A549 (cell line): ENCODE data around the gene ASPG. TPM values are rescaled to one million over a fixed set of nuclear protein-coding genes. Genes with fewer than 3 reads are reported as not detected.

ENCODE experiments used
- ATAC-seq, 2 experiments: fragments of 200-7000 bp in 1 of 2; fragments of >200 bp in 1 of 2; cut with Nextera tagmentation in 1 of 2; cut with Tn5 transposase in 1 of 2; 3 replicates each; pipeline versions ENCODE4 v1.8.0 to v1.9.1; 2018 to 2020; ENCODE audit warnings: mild to moderate bottlenecking in 1 of 2, moderate library complexity in 1 of 2
- CTCF ChIA-PET: fragments of 300-600 bp; sonication (Branson Sonifier 250); formaldehyde crosslinking; extraction: SDS; loops from one replicate; lab custom pipeline; 2021; ENCODE audit warnings: antibody characterized with exemption, inconsistent platforms; lab: Yijun Ruan, JAX
- POLR2A ChIA-PET: fragments of 350-600 bp; formaldehyde crosslinking; extraction: SDS; loops from one replicate; lab custom pipeline; 2021; ENCODE audit warnings: antibody characterized with exemption, inconsistent platforms; lab: Yijun Ruan, JAX
- DNase-seq, 2 experiments: peaks; one replicate each; pipeline versions ENCODE4 v3.0.0 to v3.0.0-alpha.2; 2011 to 2016; ENCODE audit warnings: low read depth in 1 of 2, low spot score in 1 of 2
- FAIRE-seq: peaks from 2 replicates; lab custom pipeline; 2011; peaks lifted over from hg19 to GRCh38; lab: Jason Lieb, UNC
- H3K27ac ChIP-seq, 2 experiments: fragments of >200 bp; sonication (Bioruptor Twin); formaldehyde crosslinking; 3 replicates each; pipeline ENCODE4 v1.5.1; 2016 to 2017
- H3K4me1 ChIP-seq: fragments of >200 bp; sonication (Bioruptor Twin); formaldehyde crosslinking; 3 replicates; pipeline ENCODE4 v1.6.1; 2016
- H3K4me2 ChIP-seq: fragments of >200 bp; sonication (Bioruptor Twin); formaldehyde crosslinking; 3 replicates; pipeline ENCODE4 v1.6.1; 2016
- H3K4me3 ChIP-seq: fragments of >200 bp; sonication (Bioruptor Twin); formaldehyde crosslinking; 3 replicates; pipeline ENCODE4 v1.5.1; 2016
- H3K9me3 ChIP-seq: fragments of >200 bp; sonication (Bioruptor Twin); formaldehyde crosslinking; 3 replicates; pipeline ENCODE4 v1.6.1; 2016
- BHLHE40 ChIP-seq: IDR thresholded peaks from 2 replicates; pipeline ENCODE4 v1.6.1; 2012; ENCODE audit warnings: low read depth, low read length, inconsistent platforms
- CEBPB ChIP-seq, 2 experiments: fragments of >200 bp in 1 of 2; sonication (Bioruptor Twin) in 1 of 2; formaldehyde crosslinking in 1 of 2; IDR thresholded peaks; 2 replicates each; pipeline ENCODE4 v1.6.1; 2012 to 2016
- CHD2 ChIP-seq: fragments of 150-350 bp; IDR thresholded peaks from 2 replicates; pipeline ENCODE4 v1.6.1; 2014; ENCODE audit warnings: low read length; ENCODE audit not compliant: partially characterized antibody
- CTCF ChIP-seq: fragments of >200 bp; sonication (Bioruptor Twin); formaldehyde crosslinking; IDR thresholded peaks from 3 replicates; pipeline ENCODE4 v1.5.1; 2016
- E2F6 ChIP-seq: IDR thresholded peaks from 2 replicates; pipeline ENCODE4 v1.6.1; 2012; ENCODE audit warnings: low read depth, borderline replicate concordance
- EHF ChIP-seq: fragments of 250-450 bp; sonication (Bioruptor Pico); IDR thresholded peaks from 2 replicates; pipeline ENCODE4 v1.5.0; 2020; ENCODE audit warnings: mild to moderate bottlenecking
- EHMT2 ChIP-seq: fragments of 200-600 bp; sonication (generic); IDR thresholded peaks from 2 replicates; pipeline ENCODE4 v1.6.1; 2016; ENCODE audit warnings: antibody characterized with exemption, low read depth, mild to moderate bottlenecking, moderate library complexity
- ESRRA ChIP-seq: fragments of 150-350 bp; IDR thresholded peaks from 2 replicates; pipeline ENCODE4 v1.6.1; 2014; ENCODE audit warnings: mild to moderate bottlenecking, low read length, borderline replicate concordance
- FOSL2 ChIP-seq, 2 experiments: fragments of 450-650 bp in 1 of 2; fragments of >200 bp in 1 of 2; sonication (Bioruptor Twin) in 1 of 2; formaldehyde crosslinking; IDR thresholded peaks; 2 replicates each; pipeline versions ENCODE4 v1.5.0 to v1.6.1; 2016 to 2020; ENCODE audit warnings: mild to moderate bottlenecking in 1 of 2, moderate library complexity in 1 of 2
- HDAC2 ChIP-seq: fragments of 200-600 bp; sonication (generic); IDR thresholded peaks from 2 replicates; pipeline ENCODE4 v1.6.1; 2016
- HOXB13 ChIP-seq: fragments of 250-450 bp; sonication (Bioruptor Pico); IDR thresholded peaks from 2 replicates; pipeline ENCODE4 v1.5.0; 2020; ENCODE audit warnings: low read depth, mild to moderate bottlenecking, moderate library complexity
- HOXB5 ChIP-seq: fragments of 250-450 bp; sonication (Bioruptor Pico); IDR thresholded peaks from 2 replicates; pipeline ENCODE4 v1.5.0; 2020; ENCODE audit warnings: mild to moderate bottlenecking, moderate library complexity
- MYC ChIP-seq: IDR thresholded peaks from 2 replicates; pipeline ENCODE4 v1.6.1; 2012; ENCODE audit warnings: mild to moderate bottlenecking, inconsistent platforms, low read length, improper control_type of control experiment, borderline replicate concordance
- NPAS2 ChIP-seq: fragments of 250-450 bp; sonication (Bioruptor Pico); IDR thresholded peaks from 2 replicates; pipeline ENCODE4 v1.8.0; 2022; ENCODE audit warnings: mild to moderate bottlenecking, moderate library complexity, borderline replicate concordance
- NR3C1 ChIP-seq: fragments of >200 bp; sonication (Bioruptor Twin); formaldehyde crosslinking; IDR thresholded peaks from 3 replicates; pipeline ENCODE4 v1.6.1; 2017
- RAD21 ChIP-seq, 2 experiments: fragments of >200 bp in 1 of 2; sonication (Bioruptor Twin) in 1 of 2; formaldehyde crosslinking in 1 of 2; IDR thresholded peaks in 1 of 2; conservative IDR thresholded peaks in 1 of 2; 2 replicates in 1 of 2; 3 replicates in 1 of 2; pipeline ENCODE4 v1.6.1; 2012 to 2018; ENCODE audit warnings: inconsistent platforms in 1 of 2
- REST ChIP-seq: fragments of 200-600 bp; sonication (generic); IDR thresholded peaks from 2 replicates; pipeline ENCODE4 v1.6.1; 2016; ENCODE audit warnings: antibody characterized with exemption, mild to moderate bottlenecking, moderate library complexity
- RFX5 ChIP-seq: fragments of 450-650 bp; IDR thresholded peaks from 2 replicates; pipeline ENCODE4 v1.7.1; 2014; ENCODE audit warnings: antibody characterized with exemption, mild to moderate bottlenecking, moderate library complexity
- RNF2 ChIP-seq: fragments of 200-600 bp; sonication (generic); IDR thresholded peaks from 2 replicates; pipeline ENCODE4 v1.6.1; 2016; ENCODE audit warnings: low read depth, mild to moderate bottlenecking, antibody characterized with exemption, moderate library complexity, borderline replicate concordance
- SMC3 ChIP-seq: fragments of >200 bp; sonication (Bioruptor Twin); formaldehyde crosslinking; IDR thresholded peaks from 3 replicates; pipeline ENCODE4 v1.6.1; 2018; ENCODE audit warnings: inconsistent platforms
- TFCP2L1 ChIP-seq: fragments of 250-450 bp; sonication (Bioruptor Pico); IDR thresholded peaks from 2 replicates; pipeline ENCODE4 v1.5.0; 2021; ENCODE audit warnings: mild to moderate bottlenecking
- ZFP36 ChIP-seq: fragments of 450-650 bp; IDR thresholded peaks from 2 replicates; pipeline ENCODE4 v1.6.1; 2014; ENCODE audit warnings: borderline replicate concordance; ENCODE audit not compliant: partially characterized antibody
- ZSCAN20 ChIP-seq: fragments of 250-450 bp; sonication (Bioruptor Pico); IDR thresholded peaks from 2 replicates; pipeline ENCODE4 v1.8.0; 2022; ENCODE audit warnings: mild to moderate bottlenecking, moderate library complexity
- WGBS: methylation state at CpG from one replicate; pipeline ENCODE4 v1.1.6; 2017; ENCODE audit errors: missing lambda C conversion rate; 5-methylcytosine and 5-hydroxymethylcytosine counted together
- polyA plus RNA-seq, 4 experiments: library from polyadenylated mRNA; depleted of rRNA in 3 of 4; stranded (reverse); fragments of >200 nt; fragmentation: RNase III in 1 of 4; extraction: RNeasy Plus Mini Kit Qiagen cat#74134 plus additional on column Dnase treatment in 1 of 4; gene quantifications; 2 replicates in 3 of 4; 3 replicates in 1 of 4; pipeline ENCODE4 v1.2.3, GENCODE V29; 2011 to 2017

Gene ASPG
- polyA plus RNA-seq, 2 of the 4 experiments (the other 2 are of a cell fraction): not detected

GRCh38 chr14:104086210-104086660 is 735 bp downstream of the ASPG start:
- 83% methylated on average over 11 of the region's 13 CpGs for WGBS
- POLR2A ChIA-PET: no interaction called here
- no peak for FAIRE-seq

GRCh38 chr14:104086661-104087461 is 1.4 kb downstream of the ASPG start:
- no peak for FAIRE-seq
- ChIA-PET POLR2A (no interaction called here), CTCF (interaction anchor here (1.7 to 4.7 kb wide), 4 partner anchors 9 to 477 kb away, joined by 5 to 41 read pairs (median 10); no protein-coding TSS in a partner anchor)
- WGBS: 70% methylated on average over 9 of the region's 16 CpGs
- Histone ChIP-seq H3K27ac (no peak overlapping the region), H3K4me3 (no peak overlapping the region), H3K9me3 (no peaks in the 10 kb centered on the region), H3K4me2 (no peak overlapping the region), H3K4me1 (no peaks in the 10 kb centered on the region; the same call in 2 of the 3 replicates)
- TF ChIP-seq ESRRA (no peak), RFX5 (no peak), MYC (no peak), CHD2 (no peak), RAD21 (conservative IDR thresholded peaks at IDR 0.05 in 1 of 2, IDR thresholded peaks at IDR 0.05 in 1 of 2) (no peak), ZFP36 (no peak), SMC3 (no peak)
- DNase-seq: no peak
- peak in 1 of 2 experiments; percentile 7; a peak in 2 of 6 replicates for ATAC-seq

More at GRCh38 chr14:104086210-104086660, 735 bp downstream of the ASPG start:
- Histone ChIP-seq H3K4me1 (no peaks in the 10 kb centered on the region; the same call in 2 of the 3 replicates), H3K4me2 (no peak overlapping the region), H3K27ac (no peak overlapping the region), H3K9me3 (no peaks in the 10 kb centered on the region), H3K4me3 (no peak overlapping the region)
- CTCF ChIA-PET: interaction anchor here (1.7 to 4.7 kb wide), 5 partner anchors 9 to 478 kb away, joined by 4 to 41 read pairs (median 5); no protein-coding TSS in a partner anchor
- TF ChIP-seq REST: no peak
- TF ChIP-seq CEBPB (IDR thresholded peaks at IDR 0.05): no peak
- no peak for TF ChIP-seq BHLHE40
- TF ChIP-seq HOXB13 (CRISPR knock-in tag): no peak
- TF ChIP-seq CHD2: no peak
- TF ChIP-seq EHMT2: no peak
- ATAC-seq: peak in 1 of 2 experiments; percentile 10; a peak in 3 of 6 replicates
- no peak for DNase-seq

GRCh38 chr14:104087505-104087904 is 2.0 kb downstream of the ASPG start:
- WGBS: 94% methylated on average over 13 of the region's 17 CpGs

More at GRCh38 chr14:104087505-104087904, 2.0 kb downstream of the ASPG start:
- no peak for ATAC-seq
- no peak overlapping the region for H3K4me3 ChIP-seq
- H3K27ac ChIP-seq: no peak overlapping the region
- TF ChIP-seq ZSCAN20 (CRISPR knock-in tag) (no peak), EHMT2 (no peak), NPAS2 (CRISPR knock-in tag) (no peak), NR3C1 (no peak), TFCP2L1 (CRISPR knock-in tag) (no peak), RNF2 (no peak), HOXB5 (no peak), CTCF (no peak), HDAC2 (no peak), E2F6 (no peak), FOSL2 (IDR thresholded peaks at IDR 0.05) (no peak), FOSL2 (CRISPR knock-in tag; IDR thresholded peaks at IDR 0.05) (no peak), EHF (CRISPR knock-in tag) (no peak)
- no peak overlapping the region for H3K4me2 ChIP-seq
- H3K9me3 ChIP-seq: no peaks in the 10 kb centered on the region
- CTCF ChIA-PET: interaction anchor here (1.7 to 4.7 kb wide), 4 partner anchors 9 to 477 kb away, joined by 5 to 41 read pairs (median 10); no protein-coding TSS in a partner anchor
- FAIRE-seq: no peak
- H3K4me1 ChIP-seq: no peaks in the 10 kb centered on the region; the same call in 2 of the 3 replicates
- DNase-seq: no peak
- POLR2A ChIA-PET: no interaction called here
